ENCODE results near the gene CLASP2. TPM values are rescaled to one million over a fixed set of nuclear protein-coding genes. Genes with fewer than 3 reads are reported as not detected.

CLASP2 gene
- total RNA-seq, 4 donors from 2014 or later, result 64.2 to 115 (median 92.1) TPM

DNA sequence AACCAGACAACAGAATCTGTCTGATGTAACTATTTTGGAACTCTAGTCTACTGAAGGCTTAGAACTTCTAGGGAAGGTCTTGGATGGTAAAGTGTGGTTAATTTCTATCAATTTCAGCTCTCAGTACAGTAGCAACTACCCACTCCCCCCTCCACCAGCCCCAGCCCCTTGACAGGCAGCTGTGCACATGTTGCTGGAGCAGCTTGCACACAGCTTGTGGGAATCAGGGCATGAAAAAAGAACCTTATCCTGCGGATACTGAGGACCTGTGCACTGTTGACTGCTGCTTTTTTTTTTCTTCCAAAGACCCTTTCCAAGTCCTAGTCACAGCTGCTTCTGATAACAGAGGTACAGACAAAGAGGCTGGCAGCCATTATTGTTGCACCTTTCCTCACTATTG is 196.3 kb downstream of the CLASP2 start:
- H3K36me3 ChIP-seq, result peaks cover 8 to 13% of the 10 kb centered on the region in 2 donors
- WGBS, 2 donors, result 90 to 100% methylated on average over 1 of the region's 1 CpG

DNA sequence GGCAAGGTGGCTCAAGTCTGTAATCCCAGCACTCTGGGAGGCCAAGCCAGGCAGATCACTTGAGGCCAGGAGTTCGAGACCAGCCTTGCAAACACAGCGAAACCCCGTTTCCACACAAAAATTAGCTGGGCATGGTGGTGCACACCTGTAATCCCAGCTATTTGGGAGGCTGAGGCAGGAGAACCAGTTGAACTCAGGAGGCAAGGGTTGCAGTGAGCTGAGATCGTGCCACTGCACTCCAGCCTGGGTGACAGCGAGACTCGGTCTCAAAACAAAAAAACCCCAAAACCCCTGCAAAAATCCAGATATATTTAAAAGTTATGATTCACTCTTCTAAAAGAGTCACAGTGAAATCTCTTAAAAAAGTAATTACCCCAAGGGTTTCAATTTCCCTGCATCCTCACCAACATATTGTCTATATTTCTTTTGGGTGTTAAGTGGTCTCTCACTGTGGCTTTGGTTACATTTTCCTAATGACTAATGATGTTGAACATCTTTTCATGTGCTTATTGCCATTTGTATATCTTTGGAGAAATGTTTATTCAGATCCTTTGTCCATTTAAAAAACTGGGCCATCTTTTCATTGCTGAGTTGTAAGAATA is 204.7 kb downstream of the CLASP2 start:
- H3K27me3 ChIP-seq, result no peaks in the 10 kb centered on the region
- no peak for TF ChIP-seq POLR2A (IDR thresholded peaks at IDR 0.05)
- TF ChIP-seq, protein P1, sequence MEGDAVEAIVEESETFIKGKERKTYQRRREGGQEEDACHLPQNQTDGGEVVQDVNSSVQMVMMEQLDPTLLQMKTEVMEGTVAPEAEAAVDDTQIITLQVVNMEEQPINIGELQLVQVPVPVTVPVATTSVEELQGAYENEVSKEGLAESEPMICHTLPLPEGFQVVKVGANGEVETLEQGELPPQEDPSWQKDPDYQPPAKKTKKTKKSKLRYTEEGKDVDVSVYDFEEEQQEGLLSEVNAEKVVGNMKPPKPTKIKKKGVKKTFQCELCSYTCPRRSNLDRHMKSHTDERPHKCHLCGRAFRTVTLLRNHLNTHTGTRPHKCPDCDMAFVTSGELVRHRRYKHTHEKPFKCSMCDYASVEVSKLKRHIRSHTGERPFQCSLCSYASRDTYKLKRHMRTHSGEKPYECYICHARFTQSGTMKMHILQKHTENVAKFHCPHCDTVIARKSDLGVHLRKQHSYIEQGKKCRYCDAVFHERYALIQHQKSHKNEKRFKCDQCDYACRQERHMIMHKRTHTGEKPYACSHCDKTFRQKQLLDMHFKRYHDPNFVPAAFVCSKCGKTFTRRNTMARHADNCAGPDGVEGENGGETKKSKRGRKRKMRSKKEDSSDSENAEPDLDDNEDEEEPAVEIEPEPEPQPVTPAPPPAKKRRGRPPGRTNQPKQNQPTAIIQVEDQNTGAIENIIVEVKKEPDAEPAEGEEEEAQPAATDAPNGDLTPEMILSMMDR (IDR thresholded peaks at IDR 0.05), result no peak
- no peak overlapping the region for H3K27ac ChIP-seq
- 95% methylated on average over 6 of the region's 6 CpGs for WGBS, 2 donors
- no peak overlapping the region for H3K4me3 ChIP-seq (replicated peaks in 1 of 3)
- H3K9me3 ChIP-seq, result no peaks in the 10 kb centered on the region
- H3K36me3 ChIP-seq, result peaks cover 6 to 10% of the 10 kb centered on the region in 2 donors
- no peak for DNase-seq
- H3K4me1 ChIP-seq, result no peaks in the 10 kb centered on the region
- intact Hi-C loops (cut with DNase I), result no loop called here

More for the DNA sequence above, 196.3 kb downstream of the CLASP2 start:
- H3K4me3 ChIP-seq (replicated peaks in 1 of 3), result no peak overlapping the region
- TF ChIP-seq, protein P1 (IDR thresholded peaks at IDR 0.05), result no peak
- TF ChIP-seq POLR2A (IDR thresholded peaks at IDR 0.05), result no peak
- intact Hi-C loops (cut with DNase I), result no loop called here
- H3K27me3 ChIP-seq, result no peaks in the 10 kb centered on the region
- H3K27ac ChIP-seq, result no peak overlapping the region
- no peaks in the 10 kb centered on the region for H3K9me3 ChIP-seq
- no peaks in the 10 kb centered on the region for H3K4me1 ChIP-seq
- DNase-seq, result no peak

DNA sequence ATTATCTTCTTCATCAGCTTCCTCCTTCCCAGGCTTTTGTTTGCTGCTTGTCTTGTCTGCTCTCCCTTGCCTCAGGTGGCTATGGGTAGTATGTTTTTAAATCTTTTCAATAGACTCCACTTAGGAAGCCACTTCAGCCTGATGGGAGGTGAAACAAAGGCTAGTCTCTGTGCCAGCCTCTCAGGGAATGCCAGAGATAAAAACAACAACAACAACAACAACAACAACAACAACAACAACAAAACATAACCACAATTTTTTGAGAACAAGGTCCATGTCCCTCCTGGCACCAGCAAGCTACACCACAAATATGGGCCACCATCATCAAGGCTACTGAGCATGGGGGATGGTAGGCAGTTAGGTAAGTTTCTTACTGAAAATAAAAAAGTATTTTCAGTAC is 213.0 kb downstream of the CLASP2 start:
- no peaks in the 10 kb centered on the region for H3K9me3 ChIP-seq
- peaks cover under 1 to 10% of the 10 kb centered on the region in 2 donors for H3K36me3 ChIP-seq
- H3K4me3 ChIP-seq (replicated peaks in 1 of 3), result no peak overlapping the region
- intact Hi-C loops (cut with DNase I), result no loop called here
- no peaks in the 10 kb centered on the region for H3K27me3 ChIP-seq
- no peak overlapping the region for H3K27ac ChIP-seq
- no peaks in the 10 kb centered on the region for H3K4me1 ChIP-seq
- TF ChIP-seq POLR2A (IDR thresholded peaks at IDR 0.05), result no peak
- TF ChIP-seq, protein P1 (IDR thresholded peaks at IDR 0.05), result no peak
- DNase-seq, result no peak

DNA sequence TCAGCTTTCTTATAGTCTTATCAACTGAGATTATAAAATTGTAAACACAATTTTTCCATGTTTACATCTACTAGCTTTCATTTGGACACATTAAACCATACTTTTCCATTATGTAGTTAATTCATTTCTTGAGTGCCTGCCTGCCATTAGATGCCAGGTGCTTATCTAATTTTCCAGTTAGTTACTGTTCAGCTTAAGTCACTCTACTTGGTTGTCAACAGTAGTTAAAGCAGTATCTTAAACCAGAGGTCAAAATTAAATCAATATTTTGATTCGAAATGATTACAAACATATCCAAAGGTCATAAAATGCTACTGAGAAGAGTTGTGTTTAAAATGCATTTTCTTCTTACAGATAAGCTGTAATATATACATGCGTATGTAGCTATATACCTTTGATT is 221.6 kb downstream of the CLASP2 start:
- peaks cover 4 to 9% of the 10 kb centered on the region in 2 donors for H3K36me3 ChIP-seq
- intact Hi-C loops (cut with DNase I), result no loop called here
- 73 to 97% methylated on average over 2 of the region's 2 CpGs for WGBS, 2 donors

DNA sequence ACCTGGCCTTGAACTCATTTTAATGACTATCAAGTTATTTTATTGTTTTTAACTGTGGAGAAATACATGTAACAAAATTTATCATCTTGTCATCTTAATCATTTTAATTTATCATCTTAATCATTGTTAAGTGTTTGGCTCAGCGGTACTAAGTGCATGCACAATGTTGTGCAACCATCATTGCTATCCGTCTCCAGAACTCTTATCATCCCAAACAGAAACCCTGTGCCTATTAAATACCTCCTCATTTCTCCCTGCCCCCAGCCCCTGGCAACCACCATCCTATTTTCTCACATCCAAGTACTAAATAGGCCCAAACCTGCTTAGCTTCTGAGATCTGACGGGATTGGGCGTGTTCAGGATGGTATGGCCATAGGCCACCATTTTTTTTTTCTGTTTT is 226.3 kb downstream of the CLASP2 start:
- TF ChIP-seq, protein P1 (IDR thresholded peaks at IDR 0.05), result no peak
- TF ChIP-seq POLR2A (IDR thresholded peaks at IDR 0.05), result no peak
- WGBS, 2 donors, result 78 to 84% methylated on average over 4 of the region's 4 CpGs

More for the DNA sequence above, 221.6 kb downstream of the CLASP2 start:
- Histone ChIP-seq H3K4me3 (replicated peaks in 1 of 3) (no peak overlapping the region), H3K27me3 (no peaks in the 10 kb centered on the region), H3K27ac (no peak overlapping the region), H3K9me3 (no peaks in the 10 kb centered on the region), H3K4me1 (no peaks in the 10 kb centered on the region)
- TF ChIP-seq, protein P1 (IDR thresholded peaks at IDR 0.05), result no peak
- TF ChIP-seq POLR2A (IDR thresholded peaks at IDR 0.05), result no peak
- DNase-seq, result no peak

More for the DNA sequence above, 226.3 kb downstream of the CLASP2 start:
- no peaks in the 10 kb centered on the region for H3K9me3 ChIP-seq
- H3K4me1 ChIP-seq, result peaks cover 0 to 4% of the 10 kb centered on the region in 2 donors
- H3K36me3 ChIP-seq, result no peaks in the 10 kb centered on the region
- H3K27me3 ChIP-seq, result no peaks in the 10 kb centered on the region
- no peak overlapping the region for H3K4me3 ChIP-seq (replicated peaks in 1 of 3)
- DNase-seq, result no peak
- intact Hi-C loops (cut with DNase I), result no loop called here
- H3K27ac ChIP-seq, result no peak overlapping the region

Data from thyroid gland (tissue), 4 donors.